GM12878 (cell line): ENCODE results near the gene CBX7. TPM values are rescaled to one million over a fixed set of nuclear protein-coding genes. Genes with fewer than 3 reads are reported as not detected.

Experiments
- ATAC-seq: fragments of 200-7000 bp; cut with Tn5 transposase; 3 replicates; pipeline ENCODE4 v1.9.1; 2020; ENCODE audit warnings: mild to moderate bottlenecking, moderate library complexity
- BruUV-seq: library from RNA; stranded (reverse); fragments of 400-500 nt; replicated peaks from 2 replicates; lab custom pipeline; 2021; lab: Mats Ljungman, UMichigan
- CTCF ChIA-PET: fragments of 300-600 bp; sonication (Branson Sonifier 250); formaldehyde crosslinking; extraction: SDS; loops from one replicate; lab custom pipeline; 2021; ENCODE audit warnings: inconsistent platforms; lab: Yijun Ruan, JAX
- POLR2A ChIA-PET: fragments of 350-600 bp; formaldehyde crosslinking; extraction: SDS; loops from one replicate; lab custom pipeline; 2021; ENCODE audit warnings: inconsistent platforms; lab: Charles Lee
- RAD21 ChIA-PET: fragments of 300-600 bp; sonication (Branson Sonifier 250); formaldehyde crosslinking; loops from one replicate; lab custom pipeline; 2023; ENCODE audit warnings: antibody characterized with exemption; ENCODE audit not compliant: unreplicated experiment; lab: Charles Lee
- SMC1A ChIA-PET: fragments of 300-600 bp; sonication (Branson Sonifier 250); formaldehyde crosslinking; loops from one replicate; lab custom pipeline; 2023; ENCODE audit not compliant: unreplicated experiment, uncharacterized antibody; lab: Charles Lee
- DNase-seq: peaks from one replicate; pipeline ENCODE4 v3.0.0-alpha.2; 2011; ENCODE audit warnings: low read depth, low spot score
- FAIRE-seq: peaks from 3 replicates; lab custom pipeline; 2011; peaks lifted over from hg19 to GRCh38; lab: Jason Lieb, UNC
- H2AFZ ChIP-seq: 2 replicates; pipeline ENCODE4 v1.6.0; 2011; ENCODE audit warnings: low read depth, low read length, control low read depth; ENCODE audit not compliant: control insufficient read depth
- H3K27ac ChIP-seq: 2 replicates; pipeline ENCODE4 v1.5.1; 2011; ENCODE audit warnings: control low read depth; ENCODE audit not compliant: control insufficient read depth, insufficient read depth
- H3K27me3 ChIP-seq, 2 experiments: replicated peaks in 1 of 2; 2 replicates each; pipeline versions ENCODE4 v1.6.0 to v1.6.1; 2011; ENCODE audit warnings: low read length in 1 of 2; ENCODE audit not compliant: control insufficient read depth in 2 of 2, insufficient read depth in 2 of 2
- H3K36me3 ChIP-seq, 2 experiments: 2 replicates each; pipeline ENCODE4 v1.5.1; 2011; ENCODE audit warnings: low read length in 1 of 2; ENCODE audit not compliant: control insufficient read depth in 2 of 2, insufficient read depth in 2 of 2
- H3K4me1 ChIP-seq: 2 replicates; pipeline ENCODE4 v1.6.1; 2011; ENCODE audit warnings: mild to moderate bottlenecking, low read length, moderate library complexity, mixed read lengths; ENCODE audit not compliant: control insufficient read depth, insufficient read depth
- H3K4me2 ChIP-seq: 2 replicates; pipeline ENCODE4 v1.6.0; 2011; ENCODE audit warnings: control low read depth; ENCODE audit not compliant: control insufficient read depth, insufficient read depth
- H3K4me3 ChIP-seq: fragments of 200-600 bp; sonication (generic); 2 replicates; pipeline ENCODE4 v1.5.1; 2016
- H3K79me2 ChIP-seq: 2 replicates; pipeline ENCODE4 v1.6.0; 2011; ENCODE audit warnings: low read length; ENCODE audit not compliant: control insufficient read depth, insufficient read depth
- H3K9ac ChIP-seq: 2 replicates; pipeline ENCODE4 v1.8.0; 2011; ENCODE audit warnings: low read length, control low read depth, mixed read lengths; ENCODE audit not compliant: control insufficient read depth, insufficient read depth
- H3K9me3 ChIP-seq: replicated peaks from 3 replicates; pipeline ENCODE4 v1.5.1; 2011; ENCODE audit warnings: mild to moderate bottlenecking, low read length; ENCODE audit not compliant: control insufficient read depth, insufficient read depth
- H4K20me1 ChIP-seq: 2 replicates; pipeline ENCODE4 v1.6.0; 2011; ENCODE audit not compliant: control insufficient read depth, insufficient read depth
- ZBTB11 ChIP-seq: fragments of 450-650 bp; formaldehyde crosslinking; IDR thresholded peaks from 2 replicates; pipeline ENCODE4 v1.5.0; 2022; ENCODE audit warnings: mild to moderate bottlenecking, missing genetic modification characterization
- WGBS: methylation state at CpG from one replicate; pipeline ENCODE4 v1.1.6; 2016; ENCODE audit warnings: low lambda C conversion rate; ENCODE audit not compliant: insufficient replicate concordance, insufficient coverage; ENCODE audit errors: missing lambda C conversion rate; 5-methylcytosine and 5-hydroxymethylcytosine counted together
- in situ Hi-C: fragments of 300-500 bp; cut with MboI; formaldehyde crosslinking; loops from 9 replicates; pipeline ENCODE4 v1.14.3; 2018; ENCODE audit warnings: mixed read lengths
- intact Hi-C: fragments of 100-400 bp; cut with micrococcal nuclease; formaldehyde crosslinking; loops from one replicate; pipeline ENCODE4 v1.14.2; 2022; ENCODE audit not compliant: unreplicated experiment
- polyA plus RNA-seq, 11 experiments: library from polyadenylated mRNA; depleted of rRNA in 4 of 11; unstranded in 6 of 11; stranded (reverse) in 5 of 11; fragments of >200 nt; fragmentation: Nextera tagmentation in 4 of 11; fragmentation: Illumina TruSeq in 1 of 11; extraction: Ambion mirVana in 4 of 11; extraction: Trizol in 1 of 11; gene quantifications; 1 replicate in 1 of 11; 2 replicates in 10 of 11; pipeline versions ENCODE4 v1.2.1 to v1.2.3, GENCODE V29; 2011 to 2016; ENCODE audit warnings: inconsistent platforms in 2 of 11, missing spikeins in 2 of 11, low read depth in 1 of 11
- total RNA-seq, 4 experiments: library from RNA; depleted of rRNA in 3 of 4; stranded (reverse); fragments of >200 nt in 3 of 4; fragmentation: Illumina TruSeq in 1 of 4; extraction: Trizol in 1 of 4; gene quantifications; 2 replicates each; pipeline versions ENCODE4 v1.2.1 to v1.2.3, GENCODE V29; 2013 to 2021
- TF ChIP-seq, protein P1 (sequence below): fragments of 450-650 bp; IDR thresholded peaks from 2 replicates; pipeline ENCODE4 v1.6.1; 2018; ENCODE audit warnings: mild to moderate bottlenecking, low read depth, moderate library complexity; ENCODE audit not compliant: partially characterized antibody

The CBX7 gene
- total and polyA plus RNA-seq, 10 of the 15 experiments (the other 5 are each of a cell fraction or from before 2014, with no cell fraction given): 0.18 to 17.2 (median 5.6) TPM

- Histone ChIP-seq H3K9me3 (no peaks in the 10 kb centered on the region), H3K27ac (no peak overlapping the region), H4K20me1 (no peaks in the 10 kb centered on the region), H2AFZ (no peak overlapping the region), H3K27me3 (no peaks in the 10 kb centered on the region), H3K4me3 (no peak overlapping the region), H3K4me1 (no peaks in the 10 kb centered on the region), H3K36me3 (no peaks in the 10 kb centered on the region; a peak in 1 of 4 replicates), H3K9ac (no peak overlapping the region), H3K4me2 (no peak overlapping the region), H3K79me2 (no peaks in the 10 kb centered on the region)
- intact Hi-C loops: no loop called here
- no peak for TF ChIP-seq ZBTB11 (CRISPR knock-in tag)
- TF ChIP-seq, protein P1, sequence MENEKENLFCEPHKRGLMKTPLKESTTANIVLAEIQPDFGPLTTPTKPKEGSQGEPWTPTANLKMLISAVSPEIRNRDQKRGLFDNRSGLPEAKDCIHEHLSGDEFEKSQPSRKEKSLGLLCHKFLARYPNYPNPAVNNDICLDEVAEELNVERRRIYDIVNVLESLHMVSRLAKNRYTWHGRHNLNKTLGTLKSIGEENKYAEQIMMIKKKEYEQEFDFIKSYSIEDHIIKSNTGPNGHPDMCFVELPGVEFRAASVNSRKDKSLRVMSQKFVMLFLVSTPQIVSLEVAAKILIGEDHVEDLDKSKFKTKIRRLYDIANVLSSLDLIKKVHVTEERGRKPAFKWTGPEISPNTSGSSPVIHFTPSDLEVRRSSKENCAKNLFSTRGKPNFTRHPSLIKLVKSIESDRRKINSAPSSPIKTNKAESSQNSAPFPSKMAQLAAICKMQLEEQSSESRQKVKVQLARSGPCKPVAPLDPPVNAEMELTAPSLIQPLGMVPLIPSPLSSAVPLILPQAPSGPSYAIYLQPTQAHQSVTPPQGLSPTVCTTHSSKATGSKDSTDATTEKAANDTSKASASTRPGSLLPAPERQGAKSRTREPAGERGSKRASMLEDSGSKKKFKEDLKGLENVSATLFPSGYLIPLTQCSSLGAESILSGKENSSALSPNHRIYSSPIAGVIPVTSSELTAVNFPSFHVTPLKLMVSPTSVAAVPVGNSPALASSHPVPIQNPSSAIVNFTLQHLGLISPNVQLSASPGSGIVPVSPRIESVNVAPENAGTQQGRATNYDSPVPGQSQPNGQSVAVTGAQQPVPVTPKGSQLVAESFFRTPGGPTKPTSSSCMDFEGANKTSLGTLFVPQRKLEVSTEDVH: no peak
- ChIA-PET RAD21 (interaction anchor here (0.7 to 1.9 kb wide), 2 partner anchors 12 to 163 kb away, joined by 3 to 7 read pairs; no protein-coding TSS in a partner anchor), CTCF (interaction anchor here (1.0 to 2.7 kb wide), 6 partner anchors 11 to 180 kb away, joined by 3 to 18 read pairs (median 9); no protein-coding TSS in a partner anchor), SMC1A (interaction anchor here (1.5 to 1.9 kb wide), 2 partner anchors 10 to 180 kb away, joined by 4 to 5 read pairs; no protein-coding TSS in a partner anchor), POLR2A (interaction anchor here (1.5 kb wide), 1 partner anchor 12 kb away, joined by 3 read pairs; no protein-coding TSS in a partner anchor)
- in situ Hi-C loops: no loop called here
- DNase-seq (no peak), ATAC-seq (no peak), FAIRE-seq (no peak)
- WGBS: 92% methylated on average over 8 of the region's 8 CpGs
- BruUV-seq: no TSS peak
These were observed 16.2 kb downstream of the CBX7 start for GRCh38 chr22:39136317-39136716.
